ENCODE measurements around the gene MELK. TPM values are rescaled to one million over a fixed set of nuclear protein-coding genes. Genes with fewer than 3 reads are reported as not detected.

MELK gene
- total RNA-seq, 4 donors from 2014 or later, result 0.13 to 1.6 (median 0.58) TPM; not detected in 1

DNA sequence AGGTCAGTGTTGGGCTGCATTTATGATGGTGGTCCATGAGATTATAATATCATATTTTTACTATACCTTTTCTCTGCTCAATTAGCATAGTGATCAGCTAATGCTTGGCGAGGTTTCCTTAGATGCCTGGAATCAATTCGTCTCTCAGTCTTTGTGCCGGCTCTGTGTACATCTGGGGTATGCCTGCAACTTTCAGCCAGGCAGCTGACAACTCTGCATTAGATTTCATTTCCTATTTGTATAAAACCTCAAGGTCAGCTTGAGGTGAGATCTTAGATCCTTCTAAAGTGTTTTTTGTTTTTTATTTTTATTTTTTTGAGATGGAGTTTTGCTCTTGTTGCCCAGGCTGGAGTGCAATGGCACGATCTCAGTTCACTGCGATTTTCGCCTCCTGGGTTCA, 86.8 kb downstream of the MELK start:
- no peak for ATAC-seq
- no peaks in the 10 kb centered on the region for H3K36me3 ChIP-seq
- H3K4me3 ChIP-seq, result no peak overlapping the region
- no peaks in the 10 kb centered on the region for H3K27me3 ChIP-seq
- WGBS, 2 donors (ENCODE audit: low coverage in 1 of 2), result 100% methylated on average over 3 to 5 of the region's 6 CpGs
- no peak overlapping the region for H3K27ac ChIP-seq
- TF ChIP-seq EP300 (IDR thresholded peaks at IDR 0.05) (no peak), CTCF (IDR thresholded peaks at IDR 0.05) (no peak), POLR2A (IDR thresholded peaks at IDR 0.05) (no peak), POLR2AphosphoS5 (IDR thresholded peaks at IDR 0.05) (no peak)
- H3K4me1 ChIP-seq, result no peaks in the 10 kb centered on the region
- H3K9me3 ChIP-seq, result no peaks in the 10 kb centered on the region

DNA sequence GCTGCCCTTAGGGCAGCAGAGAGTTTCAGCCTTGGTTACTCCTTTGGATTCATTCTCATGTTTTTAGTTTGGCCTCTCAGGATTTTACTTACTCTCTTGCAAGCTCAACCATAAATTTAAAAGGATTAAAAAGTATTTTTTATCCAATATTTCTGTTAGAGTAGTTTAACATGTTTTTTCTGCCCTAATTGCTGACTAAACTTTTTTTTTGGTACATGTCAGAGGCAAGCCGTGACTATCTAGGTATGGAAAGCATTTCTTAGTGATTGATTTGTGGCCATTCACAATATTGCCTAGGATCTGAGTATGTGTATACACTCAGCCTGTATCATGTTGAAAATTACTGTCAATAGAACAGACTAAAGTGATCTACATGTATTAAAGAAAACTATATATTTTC, 92.1 kb downstream of the MELK start:
- H3K4me3 ChIP-seq, result no peak overlapping the region
- 67 to 100% methylated on average over 1 of the region's 1 CpG for WGBS, 2 donors (ENCODE audit: low coverage in 1 of 2)
- no peaks in the 10 kb centered on the region for H3K36me3 ChIP-seq
- H3K9me3 ChIP-seq, result no peaks in the 10 kb centered on the region
- H3K4me1 ChIP-seq, result no peaks in the 10 kb centered on the region
- ATAC-seq, result no peak
- H3K27me3 ChIP-seq, result no peaks in the 10 kb centered on the region
- no peak overlapping the region for H3K27ac ChIP-seq
- TF ChIP-seq EP300 (IDR thresholded peaks at IDR 0.05), result no peak
- no peak for TF ChIP-seq CTCF (IDR thresholded peaks at IDR 0.05)
- TF ChIP-seq POLR2A (IDR thresholded peaks at IDR 0.05), result no peak

DNA sequence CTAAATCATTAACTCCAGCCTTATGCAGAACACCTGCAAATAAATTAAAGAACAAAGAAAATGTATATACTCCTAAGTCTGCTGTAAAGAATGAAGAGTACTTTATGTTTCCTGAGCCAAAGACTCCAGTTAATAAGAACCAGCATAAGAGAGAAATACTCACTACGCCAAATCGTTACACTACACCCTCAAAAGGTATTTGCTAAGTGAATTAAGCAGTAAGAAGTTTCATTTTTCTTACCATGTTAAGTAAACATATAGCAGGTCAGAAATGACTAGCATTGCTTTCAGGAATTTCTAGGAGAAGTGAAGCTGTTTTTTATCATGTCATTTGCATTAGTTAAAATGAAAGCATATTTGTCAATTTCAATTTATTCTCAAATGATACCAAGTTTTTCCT, 92.7 kb downstream of the MELK start:
- TF ChIP-seq EP300 (IDR thresholded peaks at IDR 0.05) (no peak), CTCF (IDR thresholded peaks at IDR 0.05) (no peak), POLR2A (IDR thresholded peaks at IDR 0.05) (no peak), POLR2AphosphoS5 (IDR thresholded peaks at IDR 0.05) (no peak)
- H3K36me3 ChIP-seq, result no peaks in the 10 kb centered on the region
- H3K27me3 ChIP-seq, result no peaks in the 10 kb centered on the region
- no peaks in the 10 kb centered on the region for H3K9me3 ChIP-seq
- no peak for ATAC-seq
- WGBS, 2 donors (ENCODE audit: low coverage in 1 of 2), result 69 to 83% methylated on average over 2 of the region's 2 CpGs
- no peak overlapping the region for H3K4me3 ChIP-seq
- no peaks in the 10 kb centered on the region for H3K4me1 ChIP-seq
- H3K27ac ChIP-seq, result no peak overlapping the region

DNA sequence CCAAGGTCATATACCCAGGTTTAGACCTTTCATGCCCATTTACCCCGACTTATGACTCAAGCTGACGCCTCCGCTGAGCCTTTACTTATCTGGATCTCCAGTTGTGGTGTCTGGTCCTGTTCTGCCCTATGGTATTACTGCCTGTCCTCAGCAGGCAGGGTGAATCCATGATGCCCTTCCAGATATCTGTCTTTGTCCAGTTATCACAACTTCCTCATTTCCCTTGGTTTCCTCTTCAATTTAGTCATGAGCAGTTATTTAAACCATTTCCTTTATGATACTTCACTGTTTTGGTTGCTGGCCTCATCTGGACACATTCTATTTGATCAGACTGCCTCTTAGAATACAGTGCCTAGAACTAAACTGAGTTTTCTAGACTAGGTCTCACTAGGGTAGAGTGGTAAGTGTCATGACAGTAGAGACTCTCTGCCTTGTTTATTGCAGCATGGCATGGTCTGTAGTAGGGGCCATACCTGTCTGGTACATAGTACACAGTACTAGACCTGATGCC, 93.3 kb downstream of the MELK start:
- no peaks in the 10 kb centered on the region for H3K36me3 ChIP-seq
- no peak for TF ChIP-seq POLR2A (IDR thresholded peaks at IDR 0.05)
- no peak for TF ChIP-seq POLR2AphosphoS5 (IDR thresholded peaks at IDR 0.05)
- no peak for TF ChIP-seq CTCF (IDR thresholded peaks at IDR 0.05)
- TF ChIP-seq EP300 (IDR thresholded peaks at IDR 0.05), result no peak
- WGBS, 2 donors (ENCODE audit: low coverage in 1 of 2), result 100% methylated on average over 1 to 3 of the region's 3 CpGs
- H3K4me1 ChIP-seq, result no peaks in the 10 kb centered on the region
- no peak overlapping the region for H3K27ac ChIP-seq
- no peak for ATAC-seq
- H3K27me3 ChIP-seq, result no peaks in the 10 kb centered on the region
- H3K4me3 ChIP-seq, result no peak overlapping the region
- no peaks in the 10 kb centered on the region for H3K9me3 ChIP-seq

- no peaks in the 10 kb centered on the region for H3K27me3 ChIP-seq
- no peaks in the 10 kb centered on the region for H3K9me3 ChIP-seq
- TF ChIP-seq POLR2A (IDR thresholded peaks at IDR 0.05) (no peak), EP300 (IDR thresholded peaks at IDR 0.05) (no peak), POLR2AphosphoS5 (IDR thresholded peaks at IDR 0.05) (no peak), CTCF (IDR thresholded peaks at IDR 0.05) (no peak)
- H3K27ac ChIP-seq, result no peak overlapping the region
- ATAC-seq, result no peak
- no peaks in the 10 kb centered on the region for H3K36me3 ChIP-seq
- WGBS, 2 donors (ENCODE audit: low coverage in 1 of 2), result 81 to 100% methylated on average over 1 to 3 of the region's 3 CpGs
- no peaks in the 10 kb centered on the region for H3K4me1 ChIP-seq
- H3K4me3 ChIP-seq, result no peak overlapping the region
Measured at GRCh38 chr9:36671561-36671960, 98.9 kb downstream of the MELK start.

All from gastroesophageal sphincter (tissue), 4 donors.